ENCODE results near the gene BRAP.
"Not testable (repeated sequence)": the region's sequence is repeated elsewhere in the genome, so short reads cannot be mapped to it uniquely, and the experiment has no call there.

The BRAP gene

DNA sequence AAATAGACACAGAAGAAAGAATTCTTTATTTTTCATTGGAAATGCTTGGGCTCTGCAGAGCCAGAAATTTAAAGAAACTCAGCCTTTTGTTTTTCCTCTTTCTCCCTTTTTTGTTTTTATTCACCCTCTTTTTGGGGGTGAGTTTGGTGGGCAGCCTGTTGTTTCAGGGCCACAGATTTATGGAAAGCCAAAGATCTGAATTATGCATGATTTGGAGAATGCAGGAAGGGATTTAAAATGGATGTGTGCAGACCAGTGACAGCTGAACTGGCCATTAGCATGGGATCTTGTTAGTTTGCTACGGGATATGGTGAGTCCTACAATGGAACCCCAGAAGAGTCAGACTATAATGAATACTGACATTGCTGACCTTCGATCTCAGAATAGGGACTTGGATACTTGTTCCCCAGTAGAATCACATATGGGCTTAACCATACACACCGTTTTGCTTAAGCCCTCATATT is 79.0 kb downstream of the BRAP start:
- DNase-seq: no peak

DNA sequence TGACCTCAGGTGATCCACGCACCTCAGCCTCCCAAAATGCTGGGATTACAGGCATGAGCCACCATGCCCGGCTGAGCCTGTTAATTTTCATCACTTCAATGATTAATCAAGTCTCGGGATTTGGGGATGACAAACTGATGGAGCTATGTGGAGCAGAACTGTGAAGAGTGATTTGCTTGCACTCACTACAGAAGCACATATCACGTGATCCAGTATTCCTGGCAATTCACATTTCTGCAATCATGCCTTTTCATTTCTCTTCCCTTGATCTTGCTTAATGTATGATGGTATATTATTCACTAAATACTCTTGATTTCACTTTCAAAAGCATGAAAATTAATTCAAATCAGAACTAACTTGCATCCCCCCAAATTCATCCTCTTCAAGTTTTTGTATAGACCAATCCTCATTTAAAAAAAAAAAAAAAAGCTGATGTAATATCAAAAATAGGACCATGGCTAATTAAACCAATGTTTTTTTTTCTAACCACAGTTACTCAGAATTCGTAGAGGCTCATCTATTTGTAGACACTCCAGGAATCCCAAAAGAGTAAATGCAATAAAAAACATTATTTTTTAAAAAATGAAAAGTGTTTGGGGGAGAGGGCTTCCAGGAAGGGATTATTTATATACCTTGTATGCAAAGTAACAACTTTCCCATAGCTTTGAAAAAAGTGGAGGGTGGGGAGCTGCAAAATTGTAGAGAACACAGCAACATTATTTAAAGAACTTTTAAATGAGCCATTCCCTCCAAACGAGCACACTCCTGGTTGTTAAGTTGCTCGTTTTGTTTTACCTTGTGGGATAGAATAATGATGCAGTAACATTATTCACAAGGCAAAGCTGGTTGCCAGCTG is 79.6 kb downstream of the BRAP start:
- no peak for DNase-seq

- not testable (repeated sequence) for DNase-seq
Observed at GRCh38 chr12:111602857-111603256, 82.9 kb downstream of the BRAP start.

GRCh38 chr12:111602348-111602747 is 83.4 kb downstream of the BRAP start:
- DNase-seq: no peak

DNA sequence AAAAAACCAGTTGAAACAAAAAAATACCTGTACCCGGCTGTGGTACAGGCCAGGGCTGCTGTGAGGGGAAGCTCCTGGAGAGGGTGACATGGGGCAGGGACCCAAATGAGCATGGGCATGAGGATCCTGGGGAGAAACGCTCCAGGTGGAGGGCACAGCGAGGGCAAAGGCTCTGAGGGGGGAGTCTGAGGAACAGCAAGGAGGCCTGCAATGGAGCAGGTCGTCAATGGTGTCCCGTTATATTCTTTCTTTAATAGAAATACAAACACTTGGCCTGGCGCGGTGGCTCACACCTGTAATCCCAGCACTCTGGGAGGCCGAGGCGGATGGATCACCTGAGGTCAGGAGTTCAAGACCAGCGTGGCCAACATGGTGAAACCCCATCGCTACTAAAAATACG is 84.8 kb downstream of the BRAP start:
- not testable (repeated sequence) for DNase-seq

GRCh38 chr12:111600205-111600642 is 85.5 kb downstream of the BRAP start:
- no peak for DNase-seq

DNA sequence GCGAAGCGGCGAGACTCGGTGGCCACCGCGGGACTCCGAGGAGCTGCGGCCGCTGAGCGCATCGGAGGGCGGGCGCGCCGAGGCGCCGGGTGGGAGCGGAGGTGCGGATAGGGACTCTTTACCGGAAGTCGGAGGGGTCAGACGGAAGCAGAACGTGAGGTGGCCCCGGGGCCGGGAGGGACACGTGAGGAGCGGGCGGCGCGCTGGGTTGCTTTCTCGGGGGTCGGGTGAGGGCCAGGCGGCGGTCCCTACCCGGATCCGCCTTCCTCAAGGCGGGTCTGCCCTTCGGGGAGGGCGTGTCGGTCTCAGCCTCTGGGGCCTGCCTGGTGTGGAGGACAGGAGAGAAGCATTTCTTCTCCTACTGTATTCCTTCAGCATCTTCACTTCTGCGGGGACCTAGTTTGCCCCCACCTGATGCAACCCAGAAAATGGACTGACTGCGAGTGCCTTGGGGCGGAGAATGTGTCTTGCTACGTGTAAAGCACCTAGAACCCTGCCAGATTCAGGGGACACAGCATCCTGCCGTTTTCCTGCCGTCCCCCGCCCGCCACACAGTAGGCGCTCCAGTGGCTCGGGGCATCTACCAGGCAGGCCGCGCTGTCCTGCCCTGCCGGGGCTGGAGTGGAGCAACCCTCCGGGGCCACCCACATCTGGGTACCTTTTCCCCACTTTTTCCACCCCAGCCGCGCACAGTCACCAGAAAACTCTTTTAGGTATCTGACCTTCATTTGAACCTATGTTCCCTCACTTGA is 86.1 kb downstream of the BRAP start:
- peak; percentile 95 for DNase-seq

GRCh38 chr12:111598637-111599452 is 86.9 kb downstream of the BRAP start, which contains the start of gene ATXN2:
ATXN2 (minus strand) TSS chr12:111599315; CDS start chr12:111599034, 281 bp downstream.
- DNase-seq: peak; percentile 71

- peak; percentile 83 for DNase-seq
Observed at GRCh38 chr12:111597831-111598636, 87.7 kb downstream of the BRAP start.

DNA sequence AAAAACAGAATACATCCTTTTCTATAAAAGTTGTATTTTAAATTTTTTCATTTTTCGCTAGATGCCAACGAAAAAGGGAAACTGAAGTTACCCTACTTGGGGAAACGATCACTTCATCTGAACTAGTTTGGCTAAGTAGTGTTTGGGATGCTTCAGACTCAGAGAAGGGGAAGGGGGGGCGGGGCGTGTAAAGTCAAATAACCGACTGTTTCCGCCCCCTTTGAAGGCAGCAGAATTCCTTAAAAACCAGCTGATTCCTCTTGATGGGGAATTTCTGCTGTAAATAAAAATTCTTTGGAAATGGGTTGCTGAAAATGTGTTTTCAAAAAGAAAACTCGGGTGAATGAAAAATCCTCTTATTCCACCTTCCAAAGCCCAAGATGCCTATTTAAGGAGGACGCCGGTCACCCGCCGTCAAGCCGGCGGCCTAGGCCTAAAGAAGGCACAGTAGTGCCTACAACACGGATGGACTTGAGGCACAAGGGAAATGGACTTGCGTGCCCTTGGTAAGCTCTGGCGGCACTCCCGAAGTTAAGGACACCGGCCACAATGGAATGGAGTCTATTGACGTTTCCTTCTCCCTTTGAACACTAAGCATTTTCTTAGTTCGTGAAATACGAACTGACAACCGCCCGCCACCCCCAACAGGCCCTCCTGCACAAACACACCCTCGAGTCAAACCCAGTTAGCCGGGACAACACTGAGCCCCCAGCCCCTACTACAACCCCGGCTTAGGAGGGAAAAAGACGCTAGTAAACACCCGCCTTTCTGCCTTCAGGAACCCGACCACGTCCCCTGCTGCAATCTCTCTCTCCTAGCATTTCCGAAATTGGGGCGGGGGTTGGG is 88.5 kb downstream of the BRAP start:
- DNase-seq: peak; percentile 80

- DNase-seq: not testable (repeated sequence)
Observed at GRCh38 chr12:111595341-111595835, 90.4 kb downstream of the BRAP start.

Data from retina (tissue), 1 donor.